HEK293 (cell line): ENCODE results near the gene ITPRIPL2.
A peak's percentile ranks its signal among the peaks of the same experiment; 100 is the strongest.

Experiments used
- HOXA7 ChIP-seq: sonication (generic); formaldehyde crosslinking; IDR thresholded peaks from 2 replicates; pipeline ENCODE4 v1.8.1; 2022; ENCODE audit warnings: missing genetic modification reagents, borderline replicate concordance
- KLF7 ChIP-seq: fragments of 450-650 bp; formaldehyde crosslinking; IDR thresholded peaks from 2 replicates; pipeline ENCODE4 v1.5.1; 2016; ENCODE audit warnings: missing biosample characterization, missing genetic modification characterization, borderline replicate concordance
- OSR2 ChIP-seq: fragments of 450-650 bp; formaldehyde crosslinking; IDR thresholded peaks from 2 replicates; pipeline ENCODE4 v1.5.1; 2016; ENCODE audit warnings: missing biosample characterization, missing genetic modification characterization
- PBX3 ChIP-seq: sonication (generic); formaldehyde crosslinking; IDR thresholded peaks from 2 replicates; pipeline ENCODE4 v1.8.1; 2022; ENCODE audit warnings: mild to moderate bottlenecking, moderate library complexity, missing genetic modification reagents
- SCRT1 ChIP-seq: fragments of 450-650 bp; formaldehyde crosslinking; IDR thresholded peaks from 2 replicates; pipeline ENCODE4 v1.5.1; 2016; ENCODE audit warnings: missing biosample characterization, missing genetic modification characterization, borderline replicate concordance
- ZBTB49 ChIP-seq: fragments of 450-650 bp; formaldehyde crosslinking; IDR thresholded peaks from 2 replicates; pipeline ENCODE4 v1.5.1; 2016; ENCODE audit warnings: missing biosample characterization, missing genetic modification characterization, low read depth
- ZFP41 ChIP-seq: fragments of 450-650 bp; formaldehyde crosslinking; IDR thresholded peaks from 2 replicates; pipeline ENCODE4 v1.5.1; 2016; ENCODE audit warnings: missing biosample characterization, missing genetic modification characterization, borderline replicate concordance
- ZIC2 ChIP-seq: fragments of 450-650 bp; formaldehyde crosslinking; IDR thresholded peaks from 2 replicates; pipeline ENCODE4 v1.5.1; 2016; ENCODE audit warnings: missing biosample characterization, missing genetic modification characterization
- ZNF138 ChIP-seq: fragments of 450-650 bp; formaldehyde crosslinking; IDR thresholded peaks from 2 replicates; pipeline ENCODE4 v1.5.1; 2016; ENCODE audit warnings: missing biosample characterization, missing genetic modification characterization, borderline replicate concordance
- ZNF140 ChIP-seq: fragments of 450-650 bp; formaldehyde crosslinking; IDR thresholded peaks from 2 replicates; pipeline ENCODE4 v1.5.1; 2016; ENCODE audit warnings: missing biosample characterization, missing genetic modification characterization
- ZNF146 ChIP-seq: fragments of 450-650 bp; formaldehyde crosslinking; IDR thresholded peaks from 2 replicates; pipeline ENCODE4 v1.5.1; 2016; ENCODE audit warnings: missing biosample characterization, missing genetic modification characterization
- ZNF169 ChIP-seq: fragments of 450-650 bp; formaldehyde crosslinking; IDR thresholded peaks from 2 replicates; pipeline ENCODE4 v1.5.1; 2016; ENCODE audit warnings: missing biosample characterization, missing genetic modification characterization
- ZNF214 ChIP-seq: fragments of 450-650 bp; formaldehyde crosslinking; IDR thresholded peaks from 2 replicates; pipeline ENCODE4 v1.5.1; 2017; ENCODE audit warnings: missing biosample characterization, mild to moderate bottlenecking, missing genetic modification characterization, borderline replicate concordance
- ZNF23 ChIP-seq: fragments of 450-650 bp; formaldehyde crosslinking; IDR thresholded peaks from 2 replicates; pipeline ENCODE4 v1.5.1; 2016; ENCODE audit warnings: missing biosample characterization, missing genetic modification characterization, borderline replicate concordance
- ZNF248 ChIP-seq: fragments of 450-650 bp; formaldehyde crosslinking; IDR thresholded peaks from 2 replicates; pipeline ENCODE4 v1.5.1; 2017; ENCODE audit warnings: missing biosample characterization, missing genetic modification characterization
- ZNF266 ChIP-seq: fragments of 450-650 bp; formaldehyde crosslinking; IDR thresholded peaks from 2 replicates; pipeline ENCODE4 v1.5.1; 2016; ENCODE audit warnings: missing biosample characterization, missing genetic modification characterization, low read depth
- ZNF274 ChIP-seq, 2 experiments: fragments of 200-500 bp in 1 of 2; fragments of 450-650 bp in 1 of 2; sonication (Bioruptor generic) in 1 of 2; formaldehyde crosslinking in 1 of 2; IDR thresholded peaks; 2 replicates each; pipeline versions ENCODE4 v1.5.1 to v1.6.1; 2014 to 2016; ENCODE audit warnings: borderline replicate concordance in 1 of 2, inconsistent platforms in 1 of 2, low read length in 1 of 2, missing biosample characterization in 1 of 2, missing genetic modification characterization in 1 of 2
- ZNF280D ChIP-seq: fragments of 450-650 bp; formaldehyde crosslinking; IDR thresholded peaks from 2 replicates; pipeline ENCODE4 v1.5.1; 2016; ENCODE audit warnings: missing biosample characterization, missing genetic modification characterization
- ZNF292 ChIP-seq: fragments of 450-650 bp; formaldehyde crosslinking; IDR thresholded peaks from 2 replicates; pipeline ENCODE4 v1.5.1; 2016; ENCODE audit warnings: low read depth, missing biosample characterization, missing genetic modification characterization, borderline replicate concordance
- ZNF391 ChIP-seq: fragments of 450-650 bp; formaldehyde crosslinking; IDR thresholded peaks from 2 replicates; pipeline ENCODE4 v1.5.1; 2016; ENCODE audit warnings: low read depth, missing biosample characterization, missing genetic modification characterization, borderline replicate concordance
- ZNF416 ChIP-seq: fragments of 450-650 bp; formaldehyde crosslinking; IDR thresholded peaks from 2 replicates; pipeline ENCODE4 v1.5.1; 2016; ENCODE audit warnings: missing biosample characterization, missing genetic modification characterization
- ZNF449 ChIP-seq: fragments of 450-650 bp; formaldehyde crosslinking; IDR thresholded peaks from 2 replicates; pipeline ENCODE4 v1.5.1; 2017; ENCODE audit warnings: missing biosample characterization, mild to moderate bottlenecking, missing genetic modification characterization, moderate library complexity
- ZNF48 ChIP-seq: fragments of 450-650 bp; formaldehyde crosslinking; IDR thresholded peaks from 2 replicates; pipeline ENCODE4 v1.5.1; 2016; ENCODE audit warnings: missing biosample characterization, missing genetic modification characterization
- ZNF514 ChIP-seq: fragments of 450-650 bp; formaldehyde crosslinking; IDR thresholded peaks from 2 replicates; pipeline ENCODE4 v1.5.1; 2016; ENCODE audit warnings: missing biosample characterization, missing genetic modification characterization
- ZNF600 ChIP-seq: fragments of 450-650 bp; formaldehyde crosslinking; IDR thresholded peaks from 2 replicates; pipeline ENCODE4 v1.5.1; 2016; ENCODE audit warnings: missing biosample characterization, missing genetic modification characterization
- ZNF660 ChIP-seq: fragments of 450-650 bp; IDR thresholded peaks from 2 replicates; pipeline ENCODE4 v1.5.1; 2018; ENCODE audit warnings: missing biosample characterization, mild to moderate bottlenecking, missing genetic modification characterization
- ZNF785 ChIP-seq: fragments of 450-650 bp; formaldehyde crosslinking; IDR thresholded peaks from 2 replicates; pipeline ENCODE4 v1.5.1; 2016; ENCODE audit warnings: missing biosample characterization, missing genetic modification characterization
- ZNF791 ChIP-seq: fragments of 450-650 bp; formaldehyde crosslinking; IDR thresholded peaks from 2 replicates; pipeline ENCODE4 v1.5.1; 2016; ENCODE audit warnings: missing biosample characterization, missing genetic modification characterization
- ZSCAN5A ChIP-seq: fragments of 450-650 bp; formaldehyde crosslinking; IDR thresholded peaks from 2 replicates; pipeline ENCODE4 v1.5.1; 2016; ENCODE audit warnings: missing biosample characterization, missing genetic modification characterization

ITPRIPL2 gene

GRCh38 chr16:19138601-19139000, 24.8 kb downstream of the ITPRIPL2 start (continued):
- TF ChIP-seq ZNF449 = no peak
- no peak for TF ChIP-seq ZBTB49 (tag by site-specific recombination)
- TF ChIP-seq ZNF391 = no peak
- TF ChIP-seq ZNF514 (tag by site-specific recombination) = no peak
- TF ChIP-seq ZNF169 (tag by site-specific recombination) = no peak
- no peak for TF ChIP-seq ZNF266 (tag by site-specific recombination)
- TF ChIP-seq ZNF416 = no peak
- no peak for TF ChIP-seq ZNF146 (tag by site-specific recombination)
- no peak for TF ChIP-seq KLF7 (tag by site-specific recombination)
- no peak for TF ChIP-seq ZNF48
- TF ChIP-seq ZNF274 (IDR thresholded peaks at IDR 0.05; ENCODE audit: low read length) = no peak
- no peak for TF ChIP-seq ZNF274 (tag by site-specific recombination; IDR thresholded peaks at IDR 0.05; ENCODE audit: borderline replicate concordance)
- no peak for TF ChIP-seq ZNF785 (tag by site-specific recombination)
- peak; percentile 50; the same call in 1 of the 2 replicates for TF ChIP-seq OSR2
- no peak for TF ChIP-seq ZSCAN5A (tag by site-specific recombination)
- no peak for TF ChIP-seq ZNF248
- TF ChIP-seq ZFP41 (tag by site-specific recombination) = no peak
- no peak for TF ChIP-seq HOXA7 (CRISPR knock-in tag)
- TF ChIP-seq ZNF214 (tag by site-specific recombination) = no peak
- TF ChIP-seq PBX3 (CRISPR knock-in tag) = no peak
- no peak for TF ChIP-seq SCRT1 (tag by site-specific recombination)
- TF ChIP-seq ZNF600 (tag by site-specific recombination) = 0 out of 2 replicates have a peak, but pooled peaks have one; percentile 12
- TF ChIP-seq ZNF280D (tag by site-specific recombination) = no peak
- TF ChIP-seq ZNF660 = peak; percentile 43
- no peak for TF ChIP-seq ZNF791 (tag by site-specific recombination)
- no peak for TF ChIP-seq ZNF140
- no peak for TF ChIP-seq ZNF292
- TF ChIP-seq ZNF138 (tag by site-specific recombination) = no peak
- peak; percentile 27 for TF ChIP-seq ZIC2 (tag by site-specific recombination)
- no peak for TF ChIP-seq ZNF23
